Loucy (cell line): ENCODE data around the gene DMRT1.

Experiments
- CTCF ChIP-seq: fragments of 200-600 bp; sonication (generic); conservative IDR thresholded peaks from 2 replicates; pipeline ENCODE4 v1.5.1; 2014; ENCODE audit warnings: mild to moderate bottlenecking, antibody characterized with exemption, low read length
- EZH2phosphoT487 ChIP-seq: fragments of 200-600 bp; IDR thresholded peaks from 2 replicates; pipeline ENCODE4 v1.6.1; 2018; ENCODE audit warnings: antibody characterized with exemption, mild to moderate bottlenecking, moderate library complexity, borderline replicate concordance

GRCh38 chr9:1001838-1002237 is 160.3 kb downstream of the DMRT1 start:
- TF ChIP-seq CTCF = no peak
- TF ChIP-seq EZH2phosphoT487 = no peak
